ENCODE data around the gene CASP2.
A peak's percentile ranks its signal among the peaks of the same experiment; 100 is the strongest.

- no peak for TF ChIP-seq CTCF (IDR thresholded peaks at IDR 0.05; ENCODE audit: insufficient read depth, low read length)
- peak; percentile 89 for TF ChIP-seq POLR2AphosphoS5 (IDR thresholded peaks at IDR 0.05; ENCODE audit: low read depth)
- TF ChIP-seq REST (IDR thresholded peaks at IDR 0.05; ENCODE audit: insufficient replicate concordance, low read depth), result peak; percentile 60
Observed at GRCh38 chr7:143263266-143264195, 24.6 kb upstream of the CASP2 start, which contains the start of gene GSTK1.

Measured in HL-60 (cell line).